Upper lobe of left lung (tissue), 4 donors: ENCODE measurements around the gene SIL1.
A peak's percentile ranks its signal among the peaks of the same experiment; 100 is the strongest.

Source experiments
- EP300 ChIP-seq, 4 donors: sonication (generic); formaldehyde crosslinking; IDR thresholded peaks; one replicate each; pipeline ENCODE4 v1.5.1; 2017; ENCODE audit warnings: antibody characterized with exemption in 4 of 4, control low read depth in 2 of 4
- POLR2A ChIP-seq, 4 donors: fragments of 450-650 bp; IDR thresholded peaks; one replicate each; pipeline ENCODE4 v1.5.1; 2016 to 2017; ENCODE audit warnings: antibody characterized with exemption in 4 of 4, mild to moderate bottlenecking in 2 of 4
- POLR2AphosphoS5 ChIP-seq, 2 donors: sonication (generic); formaldehyde crosslinking; IDR thresholded peaks; one replicate each; pipeline ENCODE4 v1.5.1; 2017; ENCODE audit warnings: antibody characterized with exemption in 2 of 2
- TF ChIP-seq, protein P1 (sequence below), 6 experiments: fragments of 450-650 bp in 4 of 6; fragments of 200-600 bp in 2 of 6; sonication (generic) in 2 of 6; IDR thresholded peaks; one replicate each; pipeline ENCODE4 v1.5.1; 2016 to 2019; ENCODE audit warnings: antibody characterized with exemption in 6 of 6

DNA sequence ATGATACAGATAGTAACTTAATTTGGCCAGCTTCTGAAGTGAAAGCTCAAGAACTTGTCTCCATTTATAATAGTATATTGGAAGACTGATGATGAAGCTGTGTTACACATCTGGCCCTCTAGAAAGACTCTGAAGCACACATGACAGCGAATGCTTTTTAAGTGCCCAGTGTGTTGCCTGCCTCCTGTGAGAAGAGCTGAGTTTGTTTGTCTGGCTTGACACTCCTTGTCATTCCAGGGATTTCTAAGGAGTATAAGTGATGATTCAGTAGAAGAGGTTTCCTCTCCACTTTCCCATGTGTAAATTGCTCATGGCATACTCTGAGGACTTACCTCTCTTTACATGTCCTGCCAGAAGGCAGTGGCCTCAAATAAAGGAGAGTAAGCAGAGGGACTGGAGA, 292.6 kb downstream of the SIL1 start:
- TF ChIP-seq POLR2A (IDR thresholded peaks at IDR 0.05) = no peak
- TF ChIP-seq, protein P1, sequence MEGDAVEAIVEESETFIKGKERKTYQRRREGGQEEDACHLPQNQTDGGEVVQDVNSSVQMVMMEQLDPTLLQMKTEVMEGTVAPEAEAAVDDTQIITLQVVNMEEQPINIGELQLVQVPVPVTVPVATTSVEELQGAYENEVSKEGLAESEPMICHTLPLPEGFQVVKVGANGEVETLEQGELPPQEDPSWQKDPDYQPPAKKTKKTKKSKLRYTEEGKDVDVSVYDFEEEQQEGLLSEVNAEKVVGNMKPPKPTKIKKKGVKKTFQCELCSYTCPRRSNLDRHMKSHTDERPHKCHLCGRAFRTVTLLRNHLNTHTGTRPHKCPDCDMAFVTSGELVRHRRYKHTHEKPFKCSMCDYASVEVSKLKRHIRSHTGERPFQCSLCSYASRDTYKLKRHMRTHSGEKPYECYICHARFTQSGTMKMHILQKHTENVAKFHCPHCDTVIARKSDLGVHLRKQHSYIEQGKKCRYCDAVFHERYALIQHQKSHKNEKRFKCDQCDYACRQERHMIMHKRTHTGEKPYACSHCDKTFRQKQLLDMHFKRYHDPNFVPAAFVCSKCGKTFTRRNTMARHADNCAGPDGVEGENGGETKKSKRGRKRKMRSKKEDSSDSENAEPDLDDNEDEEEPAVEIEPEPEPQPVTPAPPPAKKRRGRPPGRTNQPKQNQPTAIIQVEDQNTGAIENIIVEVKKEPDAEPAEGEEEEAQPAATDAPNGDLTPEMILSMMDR (IDR thresholded peaks at IDR 0.05) = no peak
- peak in 1 of 2 donors; percentile 17 for TF ChIP-seq POLR2AphosphoS5 (IDR thresholded peaks at IDR 0.05)
- no peak for TF ChIP-seq EP300 (IDR thresholded peaks at IDR 0.05)
